Esophagus muscularis mucosa (tissue), 4 donors: ENCODE data around the gene CDKN2A.

ENCODE experiments used
- CTCF ChIP-seq, 3 experiments: fragments of 200-600 bp in 2 of 3; fragments of 450-650 bp in 1 of 3; sonication (generic) in 2 of 3; IDR thresholded peaks; one replicate each; pipeline ENCODE4 v1.5.1; 2017 to 2019; ENCODE audit warnings: antibody characterized with exemption in 3 of 3, mild to moderate bottlenecking in 2 of 3, moderate library complexity in 1 of 3
- EP300 ChIP-seq: sonication (generic); formaldehyde crosslinking; IDR thresholded peaks from one replicate; pipeline ENCODE4 v1.6.1; 2017; ENCODE audit warnings: antibody characterized with exemption
- POLR2A ChIP-seq: fragments of 450-650 bp; IDR thresholded peaks from one replicate; pipeline ENCODE4 v1.6.1; 2017; ENCODE audit warnings: antibody characterized with exemption, moderate library complexity, mild to moderate bottlenecking, low read depth
- POLR2AphosphoS5 ChIP-seq, 2 donors: sonication (generic); formaldehyde crosslinking; IDR thresholded peaks; one replicate each; pipeline ENCODE4 v1.6.1; 2017; ENCODE audit warnings: antibody characterized with exemption in 2 of 2

GRCh38 chr9:22035591-22036011 is 41.4 kb upstream of the CDKN2A start:
- no peak for TF ChIP-seq POLR2A
- no peak for TF ChIP-seq CTCF (IDR thresholded peaks at IDR 0.05)
- no peak for TF ChIP-seq POLR2AphosphoS5 (IDR thresholded peaks at IDR 0.05)
- no peak for TF ChIP-seq EP300
